Tibial artery (tissue), 4 donors: ENCODE data around the gene WAC.

Experiments used
- DNase-seq, 2 donors: peaks; one replicate each; pipeline ENCODE4 v3.0.0-alpha.2; 2019
- H3K27ac ChIP-seq, 2 donors: fragments of 200-600 bp; sonication (generic) in 1 of 2; 1 replicate in 1 of 2; 2 replicates in 1 of 2; pipeline ENCODE4 v1.5.1; 2018 to 2019; ENCODE audit warnings: mild to moderate bottlenecking in 1 of 2
- H3K27me3 ChIP-seq, 2 donors: fragments of 200-600 bp; sonication (generic) in 1 of 2; one replicate each; pipeline versions ENCODE4 v1.5.1 to v1.6.0; 2016 to 2019
- H3K36me3 ChIP-seq, 3 donors: fragments of 200-600 bp; sonication (generic) in 2 of 3; one replicate each; pipeline ENCODE4 v1.5.1; 2016 to 2019; ENCODE audit warnings: mild to moderate bottlenecking in 2 of 3
- H3K4me1 ChIP-seq, 4 donors: fragments of 200-600 bp; sonication (generic) in 2 of 4; 1 replicate in 3 of 4; 2 replicates in 1 of 4; pipeline ENCODE4 v1.5.1; 2016 to 2019
- H3K4me3 ChIP-seq, 2 donors: fragments of 200-600 bp; sonication (generic) in 1 of 2; 1 replicate in 1 of 2; 2 replicates in 1 of 2; pipeline ENCODE4 v1.5.1; 2018 to 2019; ENCODE audit warnings: mild to moderate bottlenecking in 2 of 2
- H3K9me3 ChIP-seq, 3 donors: fragments of 200-600 bp; sonication (generic) in 1 of 3; one replicate each; pipeline ENCODE4 v1.5.1; 2016 to 2019
- intact Hi-C: fragments of 100-400 bp; cut with DNase I; formaldehyde crosslinking; loops from one replicate; pipeline ENCODE4 v1.15.0; 2023; ENCODE audit warnings: low total_unique reads
- TF ChIP-seq, protein P1 (sequence below), 2 experiments: fragments of 200-600 bp in 1 of 2; fragments of 450-650 bp in 1 of 2; IDR thresholded peaks; one replicate each; pipeline ENCODE4 v1.5.1; 2017 to 2019; ENCODE audit warnings: antibody characterized with exemption in 2 of 2, mild to moderate bottlenecking in 1 of 2, moderate library complexity in 1 of 2

WAC gene

DNA sequence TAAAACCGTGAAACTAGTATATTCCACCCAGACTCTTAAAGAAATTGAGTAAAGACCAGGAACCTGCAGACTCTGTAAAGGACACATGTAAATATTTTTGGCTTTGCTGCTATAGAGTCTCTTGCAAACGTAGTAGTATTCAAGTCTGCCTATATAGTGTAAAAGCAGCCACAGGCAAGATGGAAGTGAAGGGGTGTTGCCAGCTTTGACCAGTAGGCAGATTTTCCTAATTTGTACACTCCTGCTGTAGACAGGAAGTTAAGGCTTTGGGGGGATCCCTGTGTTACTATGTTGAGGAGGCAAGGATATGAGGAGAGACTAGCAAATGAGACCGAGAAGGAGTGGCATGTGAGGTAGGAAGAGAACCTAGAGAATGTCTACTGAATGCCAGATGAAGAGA, 27.7 kb downstream of the WAC start:
- no peak for DNase-seq
- Histone ChIP-seq H3K27me3 (no peaks in the 10 kb centered on the region), H3K36me3 (peaks cover 0 to 8% (median 4%) of the 10 kb centered on the region in 3 donors), H3K4me3 (no peak overlapping the region), H3K27ac (no peak overlapping the region), H3K9me3 (no peaks in the 10 kb centered on the region), H3K4me1 (peaks cover 0 to 72% (median 24%) of the 10 kb centered on the region in 4 donors)
- intact Hi-C loops = no loop called here
- TF ChIP-seq, protein P1, sequence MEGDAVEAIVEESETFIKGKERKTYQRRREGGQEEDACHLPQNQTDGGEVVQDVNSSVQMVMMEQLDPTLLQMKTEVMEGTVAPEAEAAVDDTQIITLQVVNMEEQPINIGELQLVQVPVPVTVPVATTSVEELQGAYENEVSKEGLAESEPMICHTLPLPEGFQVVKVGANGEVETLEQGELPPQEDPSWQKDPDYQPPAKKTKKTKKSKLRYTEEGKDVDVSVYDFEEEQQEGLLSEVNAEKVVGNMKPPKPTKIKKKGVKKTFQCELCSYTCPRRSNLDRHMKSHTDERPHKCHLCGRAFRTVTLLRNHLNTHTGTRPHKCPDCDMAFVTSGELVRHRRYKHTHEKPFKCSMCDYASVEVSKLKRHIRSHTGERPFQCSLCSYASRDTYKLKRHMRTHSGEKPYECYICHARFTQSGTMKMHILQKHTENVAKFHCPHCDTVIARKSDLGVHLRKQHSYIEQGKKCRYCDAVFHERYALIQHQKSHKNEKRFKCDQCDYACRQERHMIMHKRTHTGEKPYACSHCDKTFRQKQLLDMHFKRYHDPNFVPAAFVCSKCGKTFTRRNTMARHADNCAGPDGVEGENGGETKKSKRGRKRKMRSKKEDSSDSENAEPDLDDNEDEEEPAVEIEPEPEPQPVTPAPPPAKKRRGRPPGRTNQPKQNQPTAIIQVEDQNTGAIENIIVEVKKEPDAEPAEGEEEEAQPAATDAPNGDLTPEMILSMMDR (IDR thresholded peaks at IDR 0.05) = no peak

DNA sequence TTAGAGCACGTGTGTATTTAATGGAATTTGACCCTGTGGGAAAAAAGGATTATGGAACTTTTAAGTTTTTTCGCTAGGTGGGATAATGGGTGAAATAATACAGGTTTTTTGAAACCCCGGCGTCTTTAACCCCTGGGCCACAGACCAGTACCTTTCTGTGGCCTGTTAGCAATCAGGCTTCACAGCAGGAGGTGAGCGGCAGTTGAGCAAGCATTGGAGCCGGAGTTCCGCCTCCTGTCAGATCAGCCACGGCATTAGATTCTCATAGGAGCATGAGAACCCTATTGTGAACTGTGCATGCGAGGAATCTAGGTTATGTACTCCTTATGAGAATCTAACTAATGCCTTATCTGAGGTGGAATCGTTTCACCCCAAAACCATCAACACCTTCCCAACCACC, 28.6 kb downstream of the WAC start:
- intact Hi-C loops = no loop called here
- H3K4me3 ChIP-seq = no peak overlapping the region
- H3K9me3 ChIP-seq = no peaks in the 10 kb centered on the region
- H3K36me3 ChIP-seq = peaks cover 0 to 8% (median 4%) of the 10 kb centered on the region in 3 donors
- no peak for DNase-seq
- H3K27me3 ChIP-seq = no peaks in the 10 kb centered on the region
- peaks cover 0 to 76% (median 29%) of the 10 kb centered on the region in 4 donors for H3K4me1 ChIP-seq
- no peak overlapping the region for H3K27ac ChIP-seq
- TF ChIP-seq, protein P1 (IDR thresholded peaks at IDR 0.05) = no peak

DNA sequence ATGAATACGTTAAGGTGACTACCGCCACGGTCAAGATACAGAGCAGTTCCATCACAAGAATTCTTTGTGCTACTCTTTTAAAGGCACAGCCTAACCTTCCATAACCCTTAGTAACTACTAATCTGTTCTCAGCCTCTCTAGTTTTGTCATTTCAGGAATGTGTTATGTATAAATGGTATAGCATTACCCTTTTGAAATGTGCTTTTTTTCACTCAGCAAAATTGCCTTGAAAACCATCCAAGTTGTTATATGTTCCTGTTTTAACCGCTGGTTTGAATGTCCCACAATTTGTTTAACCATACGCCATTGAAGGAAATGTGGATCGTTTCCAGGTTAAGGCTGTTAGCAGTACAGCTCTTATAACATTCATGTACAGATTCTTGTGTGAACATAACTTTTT, 32.0 kb downstream of the WAC start:
- no peaks in the 10 kb centered on the region for H3K9me3 ChIP-seq
- TF ChIP-seq, protein P1 (IDR thresholded peaks at IDR 0.05) = no peak
- no peak for DNase-seq
- H3K36me3 ChIP-seq = peaks cover 0 to 8% (median 4%) of the 10 kb centered on the region in 3 donors
- intact Hi-C loops = no loop called here
- H3K4me1 ChIP-seq = peaks cover 0 to 75% (median 33%) of the 10 kb centered on the region in 4 donors
- no peak overlapping the region for H3K4me3 ChIP-seq
- H3K27ac ChIP-seq = no peak overlapping the region
- H3K27me3 ChIP-seq = no peaks in the 10 kb centered on the region

DNA sequence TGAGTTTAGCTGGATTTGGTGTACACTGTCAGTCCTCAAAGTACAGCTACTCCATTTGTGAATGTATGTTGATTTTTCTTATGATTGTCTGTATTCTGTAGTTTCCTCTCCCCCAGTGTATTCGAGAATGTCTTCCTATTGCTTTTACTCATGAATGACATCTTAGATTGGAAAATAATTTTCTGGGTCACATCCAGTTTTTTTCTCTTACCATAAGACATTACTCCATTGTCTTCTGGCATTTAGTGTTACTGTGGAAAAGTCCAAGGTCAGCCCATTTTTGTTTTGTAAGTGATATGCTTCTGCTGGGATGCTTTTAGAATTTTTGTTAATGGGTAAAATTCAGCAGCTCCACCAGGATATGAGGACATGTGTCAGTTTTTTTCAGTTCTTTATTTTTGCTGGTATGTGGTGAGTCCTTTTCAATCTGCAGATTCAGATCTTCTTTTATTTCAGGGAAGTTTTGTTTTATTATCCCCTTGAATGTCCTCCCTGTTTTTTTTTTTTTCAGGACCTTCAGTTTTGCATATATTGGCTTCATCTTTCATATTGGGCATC, 33.6 kb downstream of the WAC start:
- intact Hi-C loops = no loop called here
- no peak for DNase-seq
- Histone ChIP-seq H3K27me3 (no peaks in the 10 kb centered on the region), H3K27ac (no peak overlapping the region), H3K4me3 (no peak overlapping the region), H3K9me3 (no peaks in the 10 kb centered on the region), H3K36me3 (peaks cover 0 to 5% (median 0%) of the 10 kb centered on the region in 3 donors), H3K4me1 (peaks cover 0 to 73% (median 37%) of the 10 kb centered on the region in 4 donors)
- TF ChIP-seq, protein P1 (IDR thresholded peaks at IDR 0.05) = no peak

DNA sequence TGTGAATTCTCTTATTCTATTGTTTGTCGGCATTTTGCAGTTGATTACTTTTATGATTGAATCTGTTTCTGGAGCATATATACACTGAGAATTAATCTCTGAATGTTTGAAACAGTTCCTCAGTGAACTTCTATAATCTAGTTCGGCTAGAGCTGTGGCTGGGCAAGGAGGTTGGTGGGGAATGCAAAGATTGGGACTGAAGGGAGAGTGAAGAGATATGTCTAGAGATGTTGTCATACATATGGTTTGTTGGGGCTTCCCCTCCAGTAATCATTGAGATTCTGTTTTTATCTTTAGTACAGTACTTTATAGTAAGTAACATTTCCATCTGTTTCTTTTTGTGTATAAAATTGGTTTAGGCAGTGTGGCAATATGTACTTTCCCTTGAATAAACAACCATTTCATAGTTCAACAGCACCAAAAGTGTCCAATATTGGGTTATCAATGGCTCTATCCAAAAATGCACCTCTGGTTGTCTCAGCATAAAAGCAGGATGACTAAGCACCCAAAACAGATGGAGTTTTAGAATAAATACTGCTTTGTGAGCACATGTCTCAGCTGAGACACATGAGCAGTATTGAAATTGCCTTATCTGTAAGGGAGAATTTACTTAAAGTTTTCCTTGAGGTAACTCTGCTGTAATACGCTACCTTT, 36.7 kb downstream of the WAC start:
- TF ChIP-seq, protein P1 (IDR thresholded peaks at IDR 0.05) = no peak
- Histone ChIP-seq H3K9me3 (no peaks in the 10 kb centered on the region), H3K4me3 (no peak overlapping the region), H3K27me3 (no peaks in the 10 kb centered on the region), H3K4me1 (peaks cover 0 to 85% (median 36%) of the 10 kb centered on the region in 4 donors), H3K36me3 (peaks cover 0 to 7% (median 0%) of the 10 kb centered on the region in 3 donors), H3K27ac (no peak overlapping the region)
- intact Hi-C loops = no loop called here
- no peak for DNase-seq
